Esophagus muscularis mucosa (tissue), 4 donors: ENCODE measurements around the gene PCDH15.

Experiments used
- CTCF ChIP-seq, 3 experiments: fragments of 200-600 bp in 2 of 3; fragments of 450-650 bp in 1 of 3; sonication (generic) in 2 of 3; IDR thresholded peaks; one replicate each; pipeline ENCODE4 v1.5.1; 2017 to 2019; ENCODE audit warnings: antibody characterized with exemption in 3 of 3, mild to moderate bottlenecking in 2 of 3, moderate library complexity in 1 of 3
- EP300 ChIP-seq: sonication (generic); formaldehyde crosslinking; IDR thresholded peaks from one replicate; pipeline ENCODE4 v1.6.1; 2017; ENCODE audit warnings: antibody characterized with exemption
- POLR2A ChIP-seq: fragments of 450-650 bp; IDR thresholded peaks from one replicate; pipeline ENCODE4 v1.6.1; 2017; ENCODE audit warnings: antibody characterized with exemption, moderate library complexity, mild to moderate bottlenecking, low read depth
- POLR2AphosphoS5 ChIP-seq, 2 donors: sonication (generic); formaldehyde crosslinking; IDR thresholded peaks; one replicate each; pipeline ENCODE4 v1.6.1; 2017; ENCODE audit warnings: antibody characterized with exemption in 2 of 2

- TF ChIP-seq POLR2A (no peak), CTCF (IDR thresholded peaks at IDR 0.05) (no peak), POLR2AphosphoS5 (IDR thresholded peaks at IDR 0.05) (no peak), EP300 (no peak)
Measured at GRCh38 chr10:54607983-54608382, 193.0 kb downstream of the PCDH15 start.
